ENCODE data around the gene EBPL. TPM values are rescaled to one million over a fixed set of nuclear protein-coding genes. Genes with fewer than 3 reads are reported as not detected.
A peak's percentile ranks its signal among the peaks of the same experiment; 100 is the strongest.

EBPL gene
- total and polyA plus RNA-seq, 9 of the 15 experiments (the other 6 are each of a cell fraction or from before 2014, with no cell fraction given), result 5.2 to 68.3 (median 43.0) TPM

DNA sequence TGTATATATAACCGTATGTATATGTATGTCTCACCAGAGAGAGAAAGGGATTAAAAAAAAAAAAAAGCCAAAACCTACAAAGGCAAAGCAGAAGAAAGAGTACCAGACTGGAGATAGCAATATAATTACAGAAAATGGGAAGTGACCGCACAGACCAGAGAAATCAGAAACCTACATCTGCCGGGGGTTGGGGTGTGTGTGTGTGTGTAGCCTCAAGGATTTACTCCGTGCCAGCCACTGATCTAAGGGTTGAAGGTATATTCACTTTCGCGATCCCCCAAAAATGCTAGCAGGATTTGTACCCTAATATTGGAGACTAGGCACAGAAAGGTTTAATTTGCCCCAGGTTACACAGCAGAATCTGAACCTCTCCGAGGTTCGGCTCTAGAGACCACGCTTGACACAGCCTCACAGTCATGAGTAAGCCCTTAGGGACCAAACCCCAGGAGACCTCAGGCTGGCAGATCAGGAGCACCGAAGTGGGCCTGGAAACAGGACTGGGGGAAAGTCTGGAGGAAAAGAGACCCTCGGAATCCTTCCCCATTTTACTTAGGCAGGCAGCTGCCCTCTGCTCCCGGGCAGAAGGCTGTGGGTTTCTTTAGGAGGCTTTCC, 48.1 kb downstream of the EBPL start (continued):
- TF ChIP-seq DDX20 (tag; IDR thresholded peaks at IDR 0.05; ENCODE audit: low read depth) (no peak), TBL1XR1 (IDR thresholded peaks at IDR 0.05; ENCODE audit: low read length in 2 of 2) (no peak), SMAD1 (IDR thresholded peaks at IDR 0.05; ENCODE audit: low read depth, low read length, partially characterized antibody) (no peak), HNRNPLL (IDR thresholded peaks at IDR 0.05; ENCODE audit: low read depth, low read length, poor library complexity, severe bottlenecking) (no peak), NR2F6 (CRISPR knock-in tag; IDR thresholded peaks at IDR 0.05) (no peak), BMI1 (IDR thresholded peaks at IDR 0.05; ENCODE audit: low read length) (no peak), ETS2 (tag; IDR thresholded peaks at IDR 0.05; ENCODE audit: borderline replicate concordance, poor library complexity, severe bottlenecking) (no peak), NUFIP1 (IDR thresholded peaks at IDR 0.05; ENCODE audit: partially characterized antibody) (no peak), FOXP1 (CRISPR knock-in tag; IDR thresholded peaks at IDR 0.05) (no peak), BRD4 (IDR thresholded peaks at IDR 0.05) (no peak), IRF2 (CRISPR knock-in tag; IDR thresholded peaks at IDR 0.05) (no peak), RBM14 (IDR thresholded peaks at IDR 0.05; ENCODE audit: borderline replicate concordance, insufficient read depth, low read depth, low read length) (no peak), ZNF197 (CRISPR knock-in tag; IDR thresholded peaks at IDR 0.05; ENCODE audit: low read depth) (no peak), LARP7 (IDR thresholded peaks at IDR 0.05) (no peak), BRCA1 (IDR thresholded peaks at IDR 0.05) (no peak), BRCA1 (CRISPR knock-in tag; IDR thresholded peaks at IDR 0.05) (no peak), SMARCE1 (IDR thresholded peaks at IDR 0.05) (peak; percentile 54; the same call in 1 of the 2 replicates), SPI1 (IDR thresholded peaks at IDR 0.05; ENCODE audit: borderline replicate concordance, low read depth, low read length) (peak; percentile 88), RBM15 (IDR thresholded peaks at IDR 0.05; ENCODE audit: insufficient read depth, low read length) (no peak), SMARCA4 (IDR thresholded peaks at IDR 0.05) (peak; percentile 57), ARID1B (IDR thresholded peaks at IDR 0.05) (peak; percentile 57), ZNF586 (CRISPR knock-in tag; conservative IDR thresholded peaks at IDR 0.05) (no peak), MCM5 (IDR thresholded peaks at IDR 0.05; ENCODE audit: low read depth) (no peak), NELFE (IDR thresholded peaks at IDR 0.05; ENCODE audit: insufficient read depth, insufficient read length) (no peak)
- TF ChIP-seq, protein P1, sequence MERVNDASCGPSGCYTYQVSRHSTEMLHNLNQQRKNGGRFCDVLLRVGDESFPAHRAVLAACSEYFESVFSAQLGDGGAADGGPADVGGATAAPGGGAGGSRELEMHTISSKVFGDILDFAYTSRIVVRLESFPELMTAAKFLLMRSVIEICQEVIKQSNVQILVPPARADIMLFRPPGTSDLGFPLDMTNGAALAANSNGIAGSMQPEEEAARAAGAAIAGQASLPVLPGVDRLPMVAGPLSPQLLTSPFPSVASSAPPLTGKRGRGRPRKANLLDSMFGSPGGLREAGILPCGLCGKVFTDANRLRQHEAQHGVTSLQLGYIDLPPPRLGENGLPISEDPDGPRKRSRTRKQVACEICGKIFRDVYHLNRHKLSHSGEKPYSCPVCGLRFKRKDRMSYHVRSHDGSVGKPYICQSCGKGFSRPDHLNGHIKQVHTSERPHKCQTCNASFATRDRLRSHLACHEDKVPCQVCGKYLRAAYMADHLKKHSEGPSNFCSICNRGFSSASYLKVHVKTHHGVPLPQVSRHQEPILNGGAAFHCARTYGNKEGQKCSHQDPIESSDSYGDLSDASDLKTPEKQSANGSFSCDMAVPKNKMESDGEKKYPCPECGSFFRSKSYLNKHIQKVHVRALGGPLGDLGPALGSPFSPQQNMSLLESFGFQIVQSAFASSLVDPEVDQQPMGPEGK (CRISPR knock-in tag; IDR thresholded peaks at IDR 0.05; ENCODE audit: borderline replicate concordance), result no peak
- TF ChIP-seq, protein P2, sequence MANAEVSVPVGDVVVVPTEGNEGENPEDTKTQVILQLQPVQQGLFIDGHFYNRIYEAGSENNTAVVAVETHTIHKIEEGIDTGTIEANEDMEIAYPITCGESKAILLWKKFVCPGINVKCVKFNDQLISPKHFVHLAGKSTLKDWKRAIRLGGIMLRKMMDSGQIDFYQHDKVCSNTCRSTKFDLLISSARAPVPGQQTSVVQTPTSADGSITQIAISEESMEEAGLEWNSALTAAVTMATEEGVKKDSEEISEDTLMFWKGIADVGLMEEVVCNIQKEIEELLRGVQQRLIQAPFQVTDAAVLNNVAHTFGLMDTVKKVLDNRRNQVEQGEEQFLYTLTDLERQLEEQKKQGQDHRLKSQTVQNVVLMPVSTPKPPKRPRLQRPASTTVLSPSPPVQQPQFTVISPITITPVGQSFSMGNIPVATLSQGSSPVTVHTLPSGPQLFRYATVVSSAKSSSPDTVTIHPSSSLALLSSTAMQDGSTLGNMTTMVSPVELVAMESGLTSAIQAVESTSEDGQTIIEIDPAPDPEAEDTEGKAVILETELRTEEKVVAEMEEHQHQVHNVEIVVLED (CRISPR knock-in tag; IDR thresholded peaks at IDR 0.05), result no peak
- TF ChIP-seq, protein P3, sequence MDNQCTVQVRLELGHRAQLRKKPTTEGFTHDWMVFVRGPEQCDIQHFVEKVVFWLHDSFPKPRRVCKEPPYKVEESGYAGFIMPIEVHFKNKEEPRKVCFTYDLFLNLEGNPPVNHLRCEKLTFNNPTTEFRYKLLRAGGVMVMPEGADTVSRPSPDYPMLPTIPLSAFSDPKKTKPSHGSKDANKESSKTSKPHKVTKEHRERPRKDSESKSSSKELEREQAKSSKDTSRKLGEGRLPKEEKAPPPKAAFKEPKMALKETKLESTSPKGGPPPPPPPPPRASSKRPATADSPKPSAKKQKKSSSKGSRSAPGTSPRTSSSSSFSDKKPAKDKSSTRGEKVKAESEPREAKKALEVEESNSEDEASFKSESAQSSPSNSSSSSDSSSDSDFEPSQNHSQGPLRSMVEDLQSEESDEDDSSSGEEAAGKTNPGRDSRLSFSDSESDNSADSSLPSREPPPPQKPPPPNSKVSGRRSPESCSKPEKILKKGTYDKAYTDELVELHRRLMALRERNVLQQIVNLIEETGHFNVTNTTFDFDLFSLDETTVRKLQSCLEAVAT (IDR thresholded peaks at IDR 0.05), result peak in 1 of 2 experiments; percentile 40; a peak in 1 of 4 replicates
